CD14-positive monocyte (primary cell): ENCODE results near the gene ZNF384. TPM values are rescaled to one million over a fixed set of nuclear protein-coding genes. Genes with fewer than 3 reads are reported as not detected.

Experiments used
- DNase-seq, 3 donors: peaks; one replicate each; pipeline ENCODE4 v3.0.0-alpha.2; 2011 to 2022
- H2AFZ ChIP-seq: 2 replicates; pipeline ENCODE4 v1.6.0; 2012; ENCODE audit warnings: mild to moderate bottlenecking, low read depth, low read length, inconsistent platforms; ENCODE audit not compliant: insufficient read depth, poor library complexity, severe bottlenecking
- H3K27ac ChIP-seq, 2 donors: 1 replicate in 1 of 2; 2 replicates in 1 of 2; pipeline ENCODE4 v1.5.1; 2012 to 2013; ENCODE audit warnings: low read length in 2 of 2, control low read depth in 1 of 2, inconsistent platforms in 1 of 2, low read depth in 1 of 2, mild to moderate bottlenecking in 1 of 2
- H3K27me3 ChIP-seq, 2 donors: one replicate each; pipeline versions ENCODE4 v1.6.0 to v1.6.1; 2011 to 2013; ENCODE audit warnings: low read length in 2 of 2; ENCODE audit not compliant: control insufficient read depth in 2 of 2, insufficient read depth in 2 of 2
- H3K36me3 ChIP-seq, 2 donors: replicated peaks in 1 of 2; 1 replicate in 1 of 2; 2 replicates in 1 of 2; pipeline versions ENCODE4 v1.5.1 to v1.6.1; 2012 to 2013; ENCODE audit warnings: low read length in 2 of 2, control low read depth in 1 of 2, inconsistent platforms in 1 of 2, mild to moderate bottlenecking in 1 of 2; ENCODE audit not compliant: insufficient read depth in 2 of 2, control insufficient read depth in 1 of 2
- H3K4me1 ChIP-seq, 2 donors: 1 replicate in 1 of 2; 2 replicates in 1 of 2; pipeline versions ENCODE4 v1.5.1 to v1.6.1; 2012 to 2013; ENCODE audit warnings: low read length in 2 of 2, control low read depth in 1 of 2, inconsistent platforms in 1 of 2, mild to moderate bottlenecking in 1 of 2, moderate library complexity in 1 of 2; ENCODE audit not compliant: insufficient read depth in 2 of 2, control insufficient read depth in 1 of 2
- H3K4me2 ChIP-seq: replicated peaks from 2 replicates; pipeline ENCODE3; 2012; ENCODE audit warnings: low read length, moderate library complexity, mild to moderate bottlenecking; ENCODE audit not compliant: poor library complexity, severe bottlenecking; ENCODE audit errors: extremely low read depth
- H3K4me3 ChIP-seq, 3 experiments: fragments of 200-600 bp in 1 of 3; sonication (generic) in 1 of 3; replicated peaks in 1 of 3; 1 replicate in 2 of 3; 2 replicates in 1 of 3; pipeline ENCODE4 v1.5.1; 2011 to 2013; ENCODE audit warnings: low read length in 3 of 3, mild to moderate bottlenecking in 3 of 3, control low read depth in 2 of 3, low read depth in 2 of 3, inconsistent platforms in 1 of 3, moderate library complexity in 1 of 3
- H3K79me2 ChIP-seq: 2 replicates; pipeline ENCODE4 v1.6.0; 2012; ENCODE audit warnings: mild to moderate bottlenecking, control low read depth, inconsistent platforms, low read length, moderate library complexity; ENCODE audit not compliant: insufficient read depth
- H3K9ac ChIP-seq: 2 replicates; pipeline ENCODE4 v1.6.0; 2017; ENCODE audit warnings: low read length, mild to moderate bottlenecking; ENCODE audit not compliant: insufficient read depth, poor library complexity, severe bottlenecking
- H3K9me3 ChIP-seq, 2 donors: replicated peaks in 1 of 2; 1 replicate in 1 of 2; 2 replicates in 1 of 2; pipeline versions ENCODE4 v1.5.1 to v1.6.1; 2012 to 2013; ENCODE audit warnings: low read length in 2 of 2, control low read depth in 1 of 2; ENCODE audit not compliant: control insufficient read depth in 1 of 2, insufficient read depth in 1 of 2
- H4K20me1 ChIP-seq: 2 replicates; pipeline ENCODE4 v1.6.0; 2012; ENCODE audit warnings: mild to moderate bottlenecking, low read length, control low read depth, moderate library complexity; ENCODE audit not compliant: insufficient read depth
- H3K27ac Mint-ChIP-seq, 7 donors: one replicate each; pipeline ENCODE4 v1.8.0; 2020; ENCODE audit warnings: mild to moderate bottlenecking in 7 of 7, mixed read lengths in 7 of 7, moderate library complexity in 6 of 7, inconsistent platforms in 2 of 7
- H3K27me3 Mint-ChIP-seq, 3 donors: one replicate each; pipeline ENCODE4 v1.8.0; 2021 to 2022; ENCODE audit warnings: low read depth in 3 of 3, mild to moderate bottlenecking in 3 of 3, mixed read lengths in 3 of 3, moderate library complexity in 3 of 3, inconsistent platforms in 1 of 3
- H3K36me3 Mint-ChIP-seq, 2 donors: one replicate each; pipeline ENCODE4 v1.8.0; 2020; ENCODE audit warnings: mixed read lengths in 2 of 2, inconsistent platforms in 1 of 2, mild to moderate bottlenecking in 1 of 2
- H3K4me1 Mint-ChIP-seq: one replicate; pipeline ENCODE4 v1.8.0; 2020; ENCODE audit warnings: mild to moderate bottlenecking, mixed read lengths
- H3K4me3 Mint-ChIP-seq, 2 donors: one replicate each; pipeline ENCODE4 v1.8.0; 2020; ENCODE audit warnings: mild to moderate bottlenecking in 2 of 2, mixed read lengths in 2 of 2, moderate library complexity in 1 of 2
- H3K9me3 Mint-ChIP-seq, 7 donors: one replicate each; pipeline ENCODE4 v1.8.0; 2020 to 2022; ENCODE audit warnings: mixed read lengths in 7 of 7, mild to moderate bottlenecking in 6 of 7, moderate library complexity in 6 of 7, inconsistent platforms in 2 of 7
- WGBS: methylation state at CpG from one replicate; pipeline ENCODE4 v1.1.5; 2013; ENCODE audit warnings: missing lambda C conversion rate; ENCODE audit not compliant: insufficient coverage; 5-methylcytosine and 5-hydroxymethylcytosine counted together
- intact Hi-C, 2 donors: fragments of 100-400 bp; cut with micrococcal nuclease; formaldehyde crosslinking; loops; one replicate each; pipeline versions ENCODE4 v1.15.0 to v1.15.1; 2023
- polyA plus RNA-seq, 3 donors: library from polyadenylated mRNA; depleted of rRNA in 1 of 3; unstranded in 2 of 3; stranded (reverse) in 1 of 3; fragments of 300-500 nt in 2 of 3; fragments of >200 nt in 1 of 3; fragmentation: Illumina TruSeq in 2 of 3; gene quantifications; 1 replicate in 2 of 3; 2 replicates in 1 of 3; pipeline ENCODE4 v1.2.3, GENCODE V29; 2012 to 2021
- TF ChIP-seq, protein P1 (sequence below): fragments of 200-600 bp; IDR thresholded peaks from one replicate; pipeline ENCODE4 v1.8.0; 2022; ENCODE audit warnings: antibody characterized with exemption, mild to moderate bottlenecking

ZNF384 gene
- polyA plus RNA-seq, 3 donors, result 9.6 to 87.0 (median 10.9) TPM

DNA sequence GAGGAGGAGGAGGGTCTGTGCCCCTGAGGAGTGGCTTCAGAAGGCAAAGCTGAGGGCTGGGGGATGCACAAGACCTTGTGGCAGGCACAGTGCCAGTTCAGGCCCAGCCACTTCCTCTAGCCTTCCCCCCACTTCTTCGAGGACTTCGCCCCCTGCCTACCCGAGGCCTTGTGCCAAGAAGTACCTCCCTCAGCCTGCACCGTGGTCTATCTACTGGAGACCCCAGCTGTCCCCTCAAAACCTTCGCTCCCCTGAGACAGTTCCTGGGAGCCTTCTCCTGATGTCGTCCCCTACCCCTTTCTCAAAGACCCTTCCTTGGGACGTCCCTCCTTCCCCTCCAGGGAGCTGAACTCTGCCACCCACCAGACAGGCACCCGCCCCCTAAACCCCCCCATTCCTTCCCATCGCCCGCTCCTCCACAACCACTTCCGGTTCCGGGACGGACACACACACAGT, 604 bp downstream of the ZNF384 start:
- H3K4me1 Mint-ChIP-seq, result peaks cover 62% of the 10 kb centered on the region
- intact Hi-C loops, result loop anchor here in 1 of 2 donors (5.0 to 10.0 kb wide), 2 partner anchors 71 to 124 kb away; partner anchors contain the start of gene NOP2
- H3K4me3 Mint-ChIP-seq, result peak overlapping the region; percentile 87 to 93
- Histone ChIP-seq H3K27me3 (no peaks in the 10 kb centered on the region), H4K20me1 (peaks cover 28% of the 10 kb centered on the region), H3K27ac (peak overlapping the region; percentile 84 to 95), H3K4me2 (peak overlapping the region; percentile 83), H3K79me2 (peaks cover 73% of the 10 kb centered on the region), H2AFZ (peak overlapping the region; percentile 80), H3K4me1 (peaks cover 36 to 41% of the 10 kb centered on the region in 2 donors), H3K4me3 (peak overlapping the region; percentile 69 to 95 (median 82)), H3K9me3 (no peaks in the 10 kb centered on the region), H3K36me3 (peaks cover 6 to 25% of the 10 kb centered on the region in 2 donors), H3K9ac (peak overlapping the region; percentile 95)
- TF ChIP-seq, protein P1, sequence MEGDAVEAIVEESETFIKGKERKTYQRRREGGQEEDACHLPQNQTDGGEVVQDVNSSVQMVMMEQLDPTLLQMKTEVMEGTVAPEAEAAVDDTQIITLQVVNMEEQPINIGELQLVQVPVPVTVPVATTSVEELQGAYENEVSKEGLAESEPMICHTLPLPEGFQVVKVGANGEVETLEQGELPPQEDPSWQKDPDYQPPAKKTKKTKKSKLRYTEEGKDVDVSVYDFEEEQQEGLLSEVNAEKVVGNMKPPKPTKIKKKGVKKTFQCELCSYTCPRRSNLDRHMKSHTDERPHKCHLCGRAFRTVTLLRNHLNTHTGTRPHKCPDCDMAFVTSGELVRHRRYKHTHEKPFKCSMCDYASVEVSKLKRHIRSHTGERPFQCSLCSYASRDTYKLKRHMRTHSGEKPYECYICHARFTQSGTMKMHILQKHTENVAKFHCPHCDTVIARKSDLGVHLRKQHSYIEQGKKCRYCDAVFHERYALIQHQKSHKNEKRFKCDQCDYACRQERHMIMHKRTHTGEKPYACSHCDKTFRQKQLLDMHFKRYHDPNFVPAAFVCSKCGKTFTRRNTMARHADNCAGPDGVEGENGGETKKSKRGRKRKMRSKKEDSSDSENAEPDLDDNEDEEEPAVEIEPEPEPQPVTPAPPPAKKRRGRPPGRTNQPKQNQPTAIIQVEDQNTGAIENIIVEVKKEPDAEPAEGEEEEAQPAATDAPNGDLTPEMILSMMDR, result no peak
- peak in 2 of 3 donors; percentile 16 to 43 for DNase-seq
- H3K27ac Mint-ChIP-seq, result peak overlapping the region; percentile 93 to 98 (median 96)
- H3K9me3 Mint-ChIP-seq, result no peaks in the 10 kb centered on the region
- H3K27me3 Mint-ChIP-seq, result peaks cover 1 to 3% (median 2%) of the 10 kb centered on the region in 3 donors
- peaks cover 26 to 32% of the 10 kb centered on the region in 2 donors for H3K36me3 Mint-ChIP-seq
- WGBS, result 0% methylated on average over 6 of the region's 13 CpGs

DNA sequence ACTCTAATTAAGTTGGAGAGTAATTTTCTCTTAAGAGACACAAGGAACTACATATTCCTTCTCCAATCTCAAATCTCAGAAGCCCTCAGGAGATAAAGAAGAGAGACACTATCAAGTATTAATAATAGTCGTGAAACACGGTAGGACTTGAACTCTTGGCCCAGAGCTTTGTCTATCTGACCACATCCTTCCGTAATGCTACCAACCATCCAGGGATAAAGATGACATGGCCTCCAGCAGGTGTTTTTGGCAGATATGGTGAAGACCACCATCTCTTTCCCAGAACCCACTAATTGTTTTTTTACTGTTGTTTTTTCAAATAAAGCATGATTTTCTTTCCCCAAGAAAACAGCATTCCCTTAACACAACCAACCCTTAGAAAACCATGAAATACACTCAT, 3.4 kb downstream of the ZNF384 start:
- peaks cover 11 to 47% of the 10 kb centered on the region in 2 donors for H3K36me3 ChIP-seq
- peaks cover 51% of the 10 kb centered on the region for H4K20me1 ChIP-seq
- DNase-seq, result no peak
- TF ChIP-seq, protein P1, result no peak
- peaks cover 96% of the 10 kb centered on the region for H3K79me2 ChIP-seq
- WGBS, result no CpG with 5 or more reads among the region's 3 CpGs
- H2AFZ ChIP-seq, result no peak overlapping the region
- H3K4me1 Mint-ChIP-seq, result peaks cover 53% of the 10 kb centered on the region
- peaks cover 34 to 55% of the 10 kb centered on the region in 2 donors for H3K36me3 Mint-ChIP-seq
- H3K9ac ChIP-seq, result no peak overlapping the region
- H3K27me3 ChIP-seq, result no peaks in the 10 kb centered on the region
- intact Hi-C loops, result loop anchor here in 1 of 2 donors (5.0 to 10.0 kb wide), 2 partner anchors 69 to 121 kb away; partner anchors contain the start of gene NOP2
- peaks cover 26 to 34% of the 10 kb centered on the region in 2 donors for H3K4me1 ChIP-seq
- H3K9me3 Mint-ChIP-seq, result peaks cover 0 to 1% (median 0%) of the 10 kb centered on the region in 7 donors
- no peak overlapping the region for H3K4me3 ChIP-seq
- peak overlapping the region in 2 of 7 donors; percentile 2 to 28 for H3K27ac Mint-ChIP-seq
- no peaks in the 10 kb centered on the region for H3K9me3 ChIP-seq
- no peak overlapping the region for H3K4me2 ChIP-seq
- no peaks in the 10 kb centered on the region for H3K27me3 Mint-ChIP-seq
- H3K27ac ChIP-seq, result no peak overlapping the region
- no peak overlapping the region for H3K4me3 Mint-ChIP-seq
